Liver (tissue), 9 donors: ENCODE measurements around the gene AATF. TPM values are rescaled to one million over a fixed set of nuclear protein-coding genes. Genes with fewer than 3 reads are reported as not detected.

Experiments used
- DNase-seq: peaks from one replicate; pipeline ENCODE4 v3.0.0-alpha.2; 2017; ENCODE audit warnings: low spot score
- H3K27ac ChIP-seq, 2 donors: one replicate each; pipeline ENCODE4 v1.7.0; 2013; ENCODE audit warnings: inconsistent platforms in 2 of 2, low read length in 2 of 2, control low read depth in 1 of 2, low read depth in 1 of 2, mild to moderate bottlenecking in 1 of 2
- H3K27me3 ChIP-seq, 4 donors: one replicate each; pipeline versions ENCODE4 v1.6.1 to v1.7.0; 2013; ENCODE audit warnings: low read length in 3 of 4, inconsistent platforms in 1 of 4, mild to moderate bottlenecking in 1 of 4, moderate library complexity in 1 of 4; ENCODE audit not compliant: control insufficient read depth in 4 of 4, insufficient read depth in 4 of 4
- H3K36me3 ChIP-seq, 4 donors: one replicate each; pipeline versions ENCODE4 v1.6.1 to v1.7.0; 2013; ENCODE audit warnings: low read length in 3 of 4, mild to moderate bottlenecking in 3 of 4, low read depth in 1 of 4, moderate library complexity in 1 of 4; ENCODE audit not compliant: control insufficient read depth in 4 of 4, insufficient read depth in 3 of 4
- H3K4me1 ChIP-seq, 4 donors: one replicate each; pipeline versions ENCODE4 v1.6.1 to v1.7.0; 2013; ENCODE audit warnings: low read length in 3 of 4, mild to moderate bottlenecking in 3 of 4, moderate library complexity in 1 of 4; ENCODE audit not compliant: control insufficient read depth in 4 of 4, insufficient read depth in 4 of 4
- H3K4me3 ChIP-seq, 3 donors: one replicate each; pipeline versions ENCODE4 v1.6.1 to v1.7.0; 2013; ENCODE audit warnings: low read length in 3 of 3, control low read depth in 1 of 3, low read depth in 1 of 3, mild to moderate bottlenecking in 1 of 3
- H3K9ac ChIP-seq, 2 donors: one replicate each; pipeline ENCODE4 v1.7.0; 2013; ENCODE audit warnings: low read length in 2 of 2, mild to moderate bottlenecking in 2 of 2, moderate library complexity in 2 of 2, control low read depth in 1 of 2, low read depth in 1 of 2
- H3K9me3 ChIP-seq, 4 donors: one replicate each; pipeline versions ENCODE4 v1.6.1 to v1.7.0; 2013; ENCODE audit warnings: low read length in 3 of 4; ENCODE audit not compliant: control insufficient read depth in 4 of 4
- ATF3 ChIP-seq: IDR thresholded peaks from 2 replicates; pipeline ENCODE4 v1.6.1; 2016; ENCODE audit warnings: antibody characterized with exemption
- CTCF ChIP-seq: fragments of 150-350 bp; IDR thresholded peaks from 2 replicates; pipeline ENCODE4 v1.5.1; 2017; ENCODE audit warnings: improper control_type of control experiment, low read depth, low read length; ENCODE audit not compliant: missing input control
- EGR1 ChIP-seq, 2 donors: IDR thresholded peaks; 2 replicates each; pipeline ENCODE4 v1.6.1; 2016 to 2018; ENCODE audit warnings: antibody characterized with exemption in 2 of 2, low read depth in 2 of 2
- FOXA1 ChIP-seq: IDR thresholded peaks from 2 replicates; pipeline ENCODE4 v1.6.1; 2016; ENCODE audit warnings: antibody characterized with exemption
- FOXA2 ChIP-seq: IDR thresholded peaks from 2 replicates; pipeline ENCODE4 v1.6.1; 2016; ENCODE audit warnings: antibody characterized with exemption
- GABPA ChIP-seq, 2 donors: IDR thresholded peaks in 1 of 2; conservative IDR thresholded peaks in 1 of 2; 2 replicates each; pipeline ENCODE4 v1.6.1; 2016; ENCODE audit warnings: antibody characterized with exemption in 2 of 2, mild to moderate bottlenecking in 1 of 2, moderate library complexity in 1 of 2
- HNF4A ChIP-seq, 2 donors: conservative IDR thresholded peaks; 2 replicates each; pipeline ENCODE4 v1.6.1; 2016; ENCODE audit warnings: antibody characterized with exemption in 2 of 2, mild to moderate bottlenecking in 2 of 2
- HNF4G ChIP-seq: IDR thresholded peaks from 2 replicates; pipeline ENCODE4 v1.6.1; 2016; ENCODE audit warnings: antibody characterized with exemption
- JUND ChIP-seq, 2 donors: IDR thresholded peaks; 2 replicates each; pipeline ENCODE4 v1.6.1; 2016; ENCODE audit warnings: antibody characterized with exemption in 2 of 2
- MAX ChIP-seq: IDR thresholded peaks from 2 replicates; pipeline ENCODE4 v1.6.1; 2016; ENCODE audit warnings: antibody characterized with exemption
- NR2F2 ChIP-seq: IDR thresholded peaks from 2 replicates; pipeline ENCODE4 v1.6.1; 2016; ENCODE audit warnings: antibody characterized with exemption
- RAD21 ChIP-seq, 2 donors: IDR thresholded peaks; 2 replicates each; pipeline ENCODE4 v1.6.1; 2016; ENCODE audit warnings: antibody characterized with exemption in 2 of 2, mild to moderate bottlenecking in 2 of 2
- REST ChIP-seq: IDR thresholded peaks from 2 replicates; pipeline ENCODE4 v1.6.1; 2016; ENCODE audit warnings: antibody characterized with exemption, mild to moderate bottlenecking
- RXRA ChIP-seq, 2 donors: IDR thresholded peaks; 2 replicates each; pipeline ENCODE4 v1.6.1; 2017 to 2018; ENCODE audit warnings: antibody characterized with exemption in 2 of 2, mild to moderate bottlenecking in 1 of 2
- SP1 ChIP-seq: IDR thresholded peaks from 2 replicates; pipeline ENCODE4 v1.6.1; 2018; ENCODE audit warnings: antibody characterized with exemption, mild to moderate bottlenecking
- TAF1 ChIP-seq: conservative IDR thresholded peaks from 2 replicates; pipeline ENCODE4 v1.6.1; 2016; ENCODE audit warnings: antibody characterized with exemption, mild to moderate bottlenecking
- YY1 ChIP-seq: IDR thresholded peaks from 2 replicates; pipeline ENCODE4 v1.6.1; 2016; ENCODE audit warnings: antibody characterized with exemption, mild to moderate bottlenecking
- ZBTB33 ChIP-seq: IDR thresholded peaks from 2 replicates; pipeline ENCODE4 v1.6.1; 2016; ENCODE audit warnings: antibody characterized with exemption
- WGBS: extraction: QIAGEN DNeasy Blood & Tissue Kit; methylation state at CpG from one replicate; pipeline ENCODE4 v1.1.7; 2013; 5-methylcytosine and 5-hydroxymethylcytosine counted together
- polyA plus RNA-seq, 2 donors: library from polyadenylated mRNA; stranded (reverse) in 1 of 2; unstranded in 1 of 2; fragments of 200-250 nt in 1 of 2; fragments of >200 nt in 1 of 2; fragmentation: Nextera tagmentation in 1 of 2; extraction: Ambion mirVana in 1 of 2; gene quantifications; one replicate each; pipeline versions ENCODE4 v1.2.1 to v1.2.3, GENCODE V29; 2013 to 2015
- total RNA-seq, 2 donors: library from RNA; depleted of rRNA; stranded (reverse); fragments of >200 nt; gene quantifications; one replicate each; pipeline ENCODE4 v1.2.3, GENCODE V29; 2014
- donor health status: healthy.
- donor health status: healthy.
- donor health status: healthy.
- donor health status: healthy.
- donor health status: healthy.

AATF gene
- total and polyA plus RNA-seq, 4 donors: 10.8 to 16.9 (median 13.4) TPM

GRCh38 chr17:36929851-36930582 lies 18.7 kb upstream of the AATF start:
- Histone ChIP-seq H3K27me3 (peaks cover 3 to 44% (median 24%) of the 10 kb centered on the region in 4 donors), H3K27ac (no peak overlapping the region), H3K36me3 (no peaks in the 10 kb centered on the region), H3K9ac (no peak overlapping the region), H3K4me1 (peaks cover 7 to 29% (median 13%) of the 10 kb centered on the region in 4 donors), H3K9me3 (no peaks in the 10 kb centered on the region), H3K4me3 (no peak overlapping the region)
- 56% methylated on average over 16 of the region's 16 CpGs for WGBS
- DNase-seq: no peak
- TF ChIP-seq YY1 (no peak), RAD21 (IDR thresholded peaks at IDR 0.05) (no peak), TAF1 (no peak), ATF3 (no peak), CTCF (no peak), MAX (no peak), NR2F2 (no peak), HNF4G (no peak), JUND (IDR thresholded peaks at IDR 0.05) (no peak), RXRA (IDR thresholded peaks at IDR 0.05) (no peak), GABPA (IDR thresholded peaks at IDR 0.05 in 1 of 2, conservative IDR thresholded peaks at IDR 0.05 in 1 of 2) (no peak), SP1 (no peak)

GRCh38 chr17:36930583-36930900 lies 18.2 kb upstream of the AATF start:
- no peak overlapping the region for H3K27ac ChIP-seq
- H3K36me3 ChIP-seq: no peaks in the 10 kb centered on the region
- H3K9ac ChIP-seq: no peak overlapping the region
- 86% methylated on average over 1 of the region's 1 CpG for WGBS
- peaks cover 8 to 33% (median 13%) of the 10 kb centered on the region in 4 donors for H3K4me1 ChIP-seq
- no peak for TF ChIP-seq MAX
- no peak for TF ChIP-seq YY1
- no peak for TF ChIP-seq HNF4A (conservative IDR thresholded peaks at IDR 0.05)
- no peak for TF ChIP-seq JUND (IDR thresholded peaks at IDR 0.05)
- TF ChIP-seq FOXA2: no peak
- TF ChIP-seq REST: no peak
- TF ChIP-seq TAF1: no peak
- no peak for TF ChIP-seq RAD21 (IDR thresholded peaks at IDR 0.05)
- no peak for TF ChIP-seq FOXA1
- no peak for TF ChIP-seq CTCF
- TF ChIP-seq ZBTB33: no peak
- no peak for TF ChIP-seq EGR1 (IDR thresholded peaks at IDR 0.05; ENCODE audit: low read depth in 2 of 2)
- TF ChIP-seq GABPA (IDR thresholded peaks at IDR 0.05 in 1 of 2, conservative IDR thresholded peaks at IDR 0.05 in 1 of 2): no peak
- no peak for TF ChIP-seq HNF4G
- no peak for TF ChIP-seq SP1
- no peak for TF ChIP-seq NR2F2
- TF ChIP-seq RXRA (IDR thresholded peaks at IDR 0.05): no peak
- TF ChIP-seq ATF3: no peak
- DNase-seq: no peak
- peaks cover 3 to 44% (median 28%) of the 10 kb centered on the region in 4 donors for H3K27me3 ChIP-seq
- no peaks in the 10 kb centered on the region for H3K9me3 ChIP-seq
- H3K4me3 ChIP-seq: no peak overlapping the region
